Activated naive CD4-positive, alpha-beta T cell treated with anti-CD3 and anti-CD28 coated beads, Interleukin-2, amount 50 U/mL, for 24 hours (primary cell): Measurements from ENCODE around the gene LAMB4.

Experiments used
- H3K27ac Mint-ChIP-seq: one replicate; pipeline ENCODE4 v1.8.0; 2021; ENCODE audit warnings: mild to moderate bottlenecking, mixed read lengths
- H3K27me3 Mint-ChIP-seq: one replicate; pipeline ENCODE4 v1.8.0; 2021; ENCODE audit warnings: mixed read lengths
- H3K36me3 Mint-ChIP-seq: one replicate; pipeline ENCODE4 v1.8.0; 2021; ENCODE audit warnings: mixed read lengths
- H3K4me1 Mint-ChIP-seq: one replicate; pipeline ENCODE4 v1.8.0; 2021; ENCODE audit warnings: mixed read lengths
- H3K4me3 Mint-ChIP-seq: one replicate; pipeline ENCODE4 v1.8.0; 2021; ENCODE audit warnings: mild to moderate bottlenecking, mixed read lengths
- H3K9me3 Mint-ChIP-seq: one replicate; pipeline ENCODE4 v1.8.0; 2021; ENCODE audit warnings: mixed read lengths

LAMB4 gene

GRCh38 chr7:108130261-108130660, at the start of gene LAMB4:
LAMB4 (minus strand) TSS chr7:108130361; CDS start chr7:108123164, 7,197 bp downstream.
- Mint-ChIP-seq H3K4me3 (no peak within 1 kb of the TSS), H3K9me3 (no peaks in the 10 kb centered on the region), H3K4me1 (peaks cover 4% of the 10 kb centered on the region), H3K27ac (no peak within 1 kb of the TSS), H3K36me3 (no peaks in the 10 kb centered on the region), H3K27me3 (no peaks in the 10 kb centered on the region)

- Mint-ChIP-seq H3K4me3 (no peak overlapping the region), H3K27me3 (peaks cover 3% of the 10 kb centered on the region), H3K27ac (no peak overlapping the region), H3K9me3 (no peaks in the 10 kb centered on the region), H3K36me3 (no peaks in the 10 kb centered on the region), H3K4me1 (no peaks in the 10 kb centered on the region)
These were observed 48.2 kb upstream of the LAMB4 start for GRCh38 chr7:108178398-108178797.

DNA sequence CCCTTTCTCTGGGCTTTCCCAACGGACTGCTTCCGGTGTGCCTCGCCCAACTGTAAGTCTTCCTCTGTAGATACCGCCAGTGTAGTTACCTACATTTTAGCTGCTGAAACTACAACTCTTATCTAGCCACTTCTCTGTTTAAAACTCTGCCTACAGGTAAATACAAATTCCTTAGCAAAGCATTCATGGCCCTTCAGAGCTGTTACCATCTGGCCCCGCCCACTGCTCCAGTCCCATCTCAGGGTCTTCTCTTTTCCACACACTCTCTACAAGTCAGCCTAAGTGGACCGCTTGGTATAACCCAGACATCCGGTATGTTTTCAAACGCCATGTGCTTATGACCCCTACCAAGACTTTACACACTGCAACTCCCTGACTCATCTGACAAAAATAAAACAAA, 41.0 kb upstream of the LAMB4 start:
- H3K4me3 Mint-ChIP-seq = no peak overlapping the region
- no peak overlapping the region for H3K27ac Mint-ChIP-seq
- no peaks in the 10 kb centered on the region for H3K9me3 Mint-ChIP-seq
- H3K36me3 Mint-ChIP-seq = no peaks in the 10 kb centered on the region
- H3K4me1 Mint-ChIP-seq = no peaks in the 10 kb centered on the region
- H3K27me3 Mint-ChIP-seq = peaks cover 2% of the 10 kb centered on the region

GRCh38 chr7:108170251-108170650, 40.1 kb upstream of the LAMB4 start:
- Mint-ChIP-seq H3K27me3 (peaks cover 2% of the 10 kb centered on the region), H3K27ac (no peak overlapping the region), H3K9me3 (no peaks in the 10 kb centered on the region), H3K4me3 (no peak overlapping the region), H3K4me1 (no peaks in the 10 kb centered on the region), H3K36me3 (no peaks in the 10 kb centered on the region)

- Mint-ChIP-seq H3K4me1 (no peaks in the 10 kb centered on the region), H3K27ac (no peak overlapping the region), H3K4me3 (no peak overlapping the region), H3K36me3 (no peaks in the 10 kb centered on the region), H3K27me3 (no peaks in the 10 kb centered on the region), H3K9me3 (no peaks in the 10 kb centered on the region)
These were observed 37.3 kb upstream of the LAMB4 start for GRCh38 chr7:108167460-108167859.

- Mint-ChIP-seq H3K4me1 (no peaks in the 10 kb centered on the region), H3K27ac (no peak overlapping the region), H3K27me3 (no peaks in the 10 kb centered on the region), H3K36me3 (no peaks in the 10 kb centered on the region), H3K4me3 (no peak overlapping the region), H3K9me3 (no peaks in the 10 kb centered on the region)
These were observed 36.5 kb upstream of the LAMB4 start for GRCh38 chr7:108166687-108167086.

GRCh38 chr7:108165723-108166122, 35.6 kb upstream of the LAMB4 start:
- H3K9me3 Mint-ChIP-seq = no peaks in the 10 kb centered on the region
- H3K27me3 Mint-ChIP-seq = peaks cover 2% of the 10 kb centered on the region
- H3K4me3 Mint-ChIP-seq = no peak overlapping the region
- H3K4me1 Mint-ChIP-seq = no peaks in the 10 kb centered on the region
- H3K27ac Mint-ChIP-seq = no peak overlapping the region
- no peaks in the 10 kb centered on the region for H3K36me3 Mint-ChIP-seq

DNA sequence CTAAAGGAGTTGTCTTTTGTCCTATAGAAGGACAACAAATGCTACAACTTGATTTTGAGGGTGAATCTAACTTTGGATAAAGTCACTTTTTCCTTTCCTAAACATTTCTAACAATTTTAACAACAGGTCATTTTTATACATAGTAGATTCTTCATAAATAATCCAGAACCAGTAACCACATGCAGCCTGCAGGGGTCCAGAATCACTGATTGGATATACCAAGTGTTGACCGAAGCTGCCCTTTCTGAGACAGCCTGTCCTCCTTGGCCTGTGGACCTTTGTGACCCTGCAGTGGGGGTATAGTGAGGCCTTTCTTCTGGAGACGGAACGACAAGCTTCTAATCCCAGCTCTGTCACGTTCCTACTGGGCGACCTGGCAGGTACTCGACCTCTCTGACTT, 34.8 kb upstream of the LAMB4 start:
- no peaks in the 10 kb centered on the region for H3K9me3 Mint-ChIP-seq
- H3K4me1 Mint-ChIP-seq = no peaks in the 10 kb centered on the region
- H3K36me3 Mint-ChIP-seq = no peaks in the 10 kb centered on the region
- no peak overlapping the region for H3K27ac Mint-ChIP-seq
- no peak overlapping the region for H3K4me3 Mint-ChIP-seq
- H3K27me3 Mint-ChIP-seq = peaks cover 2% of the 10 kb centered on the region

DNA sequence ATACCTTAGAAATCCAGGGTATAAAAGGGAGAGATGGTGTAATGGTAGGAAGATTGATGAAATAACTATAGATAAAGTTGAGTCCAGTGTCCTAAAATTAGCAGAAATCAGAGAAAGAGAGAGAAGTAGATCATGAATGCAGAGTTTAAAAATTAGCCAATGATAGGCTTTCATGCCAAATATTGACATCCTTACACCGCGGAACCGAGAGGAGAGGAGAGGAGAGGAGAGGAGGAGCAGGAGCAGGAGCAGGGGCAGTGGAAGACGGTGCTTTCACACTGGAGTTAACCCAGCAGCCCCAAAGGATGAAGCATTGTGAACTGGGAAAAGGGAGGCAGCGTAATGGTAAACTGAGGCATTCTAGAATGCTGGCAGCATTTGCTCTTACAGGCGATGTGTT, 34.2 kb upstream of the LAMB4 start:
- Mint-ChIP-seq H3K4me1 (no peaks in the 10 kb centered on the region), H3K4me3 (no peak overlapping the region), H3K9me3 (no peaks in the 10 kb centered on the region), H3K27ac (no peak overlapping the region), H3K36me3 (no peaks in the 10 kb centered on the region), H3K27me3 (peaks cover 4% of the 10 kb centered on the region)

GRCh38 chr7:108158776-108159175, 28.6 kb upstream of the LAMB4 start:
- H3K27me3 Mint-ChIP-seq = peaks cover 10% of the 10 kb centered on the region
- no peak overlapping the region for H3K4me3 Mint-ChIP-seq
- H3K27ac Mint-ChIP-seq = no peak overlapping the region
- H3K36me3 Mint-ChIP-seq = no peaks in the 10 kb centered on the region
- H3K4me1 Mint-ChIP-seq = no peaks in the 10 kb centered on the region
- H3K9me3 Mint-ChIP-seq = no peaks in the 10 kb centered on the region

DNA sequence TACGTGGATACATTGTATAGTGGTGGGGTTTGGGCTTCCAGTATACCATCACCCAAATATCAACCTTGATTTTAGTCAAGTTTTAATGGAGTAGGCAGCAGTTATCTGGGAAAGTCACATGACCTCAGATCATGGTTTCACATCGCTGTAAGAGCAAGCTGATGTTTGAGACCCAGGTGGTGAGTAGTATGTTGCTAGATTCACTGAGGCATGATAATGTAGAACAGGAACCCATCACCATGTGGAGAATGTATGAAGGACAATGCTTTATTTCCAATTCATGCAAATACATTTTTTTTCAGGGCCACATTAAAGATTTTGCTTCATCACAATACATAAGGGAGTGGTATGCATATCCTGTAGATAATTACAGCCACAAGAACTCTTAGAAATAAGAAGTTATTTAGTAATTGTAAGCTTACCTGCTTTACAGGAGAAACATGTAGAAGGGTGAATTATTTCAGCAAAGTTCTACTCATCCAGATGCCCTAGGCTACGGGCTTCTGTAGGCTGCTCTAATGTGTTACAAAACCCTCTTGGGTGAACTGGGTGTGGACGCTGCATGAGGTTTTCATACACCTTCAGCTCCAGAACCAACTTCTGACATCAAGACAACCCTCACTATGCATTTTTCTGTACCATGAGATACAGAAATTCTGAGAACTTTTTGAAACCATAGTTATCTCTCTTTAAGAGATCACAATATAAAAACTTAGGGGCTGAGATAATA, 27.6 kb upstream of the LAMB4 start:
- no peaks in the 10 kb centered on the region for H3K4me1 Mint-ChIP-seq
- no peak overlapping the region for H3K4me3 Mint-ChIP-seq
- H3K27ac Mint-ChIP-seq = no peak overlapping the region
- H3K27me3 Mint-ChIP-seq = peaks cover 11% of the 10 kb centered on the region
- no peaks in the 10 kb centered on the region for H3K9me3 Mint-ChIP-seq
- H3K36me3 Mint-ChIP-seq = no peaks in the 10 kb centered on the region

DNA sequence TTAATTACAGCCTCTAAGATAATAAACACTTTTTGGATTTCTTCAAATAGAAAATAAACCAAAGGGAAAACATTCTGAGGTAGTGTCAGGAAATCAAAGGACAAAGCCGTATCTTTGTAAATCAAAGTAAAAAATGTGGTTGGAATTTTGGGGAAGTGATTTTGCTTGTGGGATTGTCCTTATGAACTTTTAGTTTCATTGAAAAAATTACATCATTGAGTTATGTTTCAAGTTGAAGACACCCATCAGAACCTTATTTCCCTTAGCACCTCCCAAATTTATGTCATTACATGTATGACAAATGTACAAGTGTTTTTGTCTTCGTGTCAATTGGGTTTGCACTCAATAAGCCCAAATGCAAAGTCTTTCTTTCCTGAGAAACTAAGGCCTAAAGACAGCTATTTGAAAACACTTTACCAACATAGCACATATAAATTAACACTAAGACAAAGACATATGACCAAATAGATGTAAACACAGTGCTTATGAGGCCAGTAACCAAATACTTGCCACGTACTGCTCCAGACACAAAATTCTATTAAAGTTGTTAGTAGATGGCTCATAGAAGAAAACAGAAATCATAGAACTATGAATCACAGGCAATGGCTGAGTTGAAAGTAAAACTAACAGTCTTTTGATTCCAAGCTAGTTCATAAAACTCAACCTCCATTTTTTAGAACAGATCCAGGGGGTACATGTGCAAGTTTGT, 26.9 kb upstream of the LAMB4 start:
- H3K9me3 Mint-ChIP-seq = no peaks in the 10 kb centered on the region
- H3K27me3 Mint-ChIP-seq = peaks cover 11% of the 10 kb centered on the region
- H3K36me3 Mint-ChIP-seq = no peaks in the 10 kb centered on the region
- H3K4me3 Mint-ChIP-seq = no peak overlapping the region
- H3K27ac Mint-ChIP-seq = no peak overlapping the region
- no peaks in the 10 kb centered on the region for H3K4me1 Mint-ChIP-seq

- Mint-ChIP-seq H3K27ac (no peak overlapping the region), H3K36me3 (no peaks in the 10 kb centered on the region), H3K27me3 (peaks cover 11% of the 10 kb centered on the region), H3K9me3 (no peaks in the 10 kb centered on the region), H3K4me1 (no peaks in the 10 kb centered on the region), H3K4me3 (no peak overlapping the region)
These were observed 22.0 kb upstream of the LAMB4 start for GRCh38 chr7:108152198-108152597.

- Mint-ChIP-seq H3K9me3 (no peaks in the 10 kb centered on the region), H3K27me3 (peaks cover 11% of the 10 kb centered on the region), H3K36me3 (no peaks in the 10 kb centered on the region), H3K4me3 (no peak overlapping the region), H3K4me1 (no peaks in the 10 kb centered on the region), H3K27ac (no peak overlapping the region)
These were observed 19.7 kb upstream of the LAMB4 start for GRCh38 chr7:108149908-108150307.

- Mint-ChIP-seq H3K27me3 (peaks cover 8% of the 10 kb centered on the region), H3K27ac (no peak overlapping the region), H3K9me3 (no peaks in the 10 kb centered on the region), H3K36me3 (no peaks in the 10 kb centered on the region), H3K4me1 (no peaks in the 10 kb centered on the region), H3K4me3 (no peak overlapping the region)
These were observed 19.0 kb upstream of the LAMB4 start for GRCh38 chr7:108149119-108149518.

GRCh38 chr7:108147031-108147563, 16.9 kb upstream of the LAMB4 start:
- Mint-ChIP-seq H3K4me1 (no peaks in the 10 kb centered on the region), H3K27ac (no peak overlapping the region), H3K27me3 (peaks cover 4% of the 10 kb centered on the region), H3K36me3 (no peaks in the 10 kb centered on the region), H3K9me3 (no peaks in the 10 kb centered on the region), H3K4me3 (no peak overlapping the region)
